ENCODE results near the gene ITM2C. TPM values are rescaled to one million over a fixed set of nuclear protein-coding genes. Genes with fewer than 3 reads are reported as not detected.

The ITM2C gene
- total and polyA plus RNA-seq, 2 of the 8 experiments (the other 6 are each of a cell fraction or from before 2014, with no cell fraction given), result 362 to 742 TPM

DNA sequence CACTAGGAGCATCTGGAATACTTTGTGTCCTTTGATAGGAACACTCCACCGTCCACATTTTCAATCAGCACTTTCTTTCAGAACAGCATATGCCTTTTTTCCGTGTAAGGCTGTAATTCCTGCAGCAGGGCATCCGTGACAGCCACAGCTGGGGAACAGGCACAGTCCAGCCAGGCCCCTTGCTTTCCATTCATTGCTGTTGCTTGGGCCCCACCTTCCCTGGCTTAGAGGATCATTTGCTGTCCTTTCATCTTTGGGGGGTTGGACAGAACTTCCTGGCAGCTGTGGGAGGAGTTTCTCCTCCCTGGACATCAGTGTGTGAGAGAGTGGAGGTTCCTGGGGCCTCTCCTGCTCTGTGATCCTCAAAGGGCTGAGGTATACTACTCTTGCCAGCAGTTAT lies 49.7 kb upstream of the ITM2C start:
- no peak overlapping the region for H4K8ac ChIP-seq (ENCODE audit: extremely low read depth, insufficient read depth, low read length)
- H4K20me1 ChIP-seq (replicated peaks in 1 of 2; ENCODE audit: control insufficient read depth in 1 of 2, insufficient read depth in 2 of 2, low read length in 2 of 2), result peaks cover 0 to 2% of the 10 kb centered on the region in 2 experiments
- H3K27me3 ChIP-seq (replicated peaks in 1 of 4; ENCODE audit: control insufficient read depth in 3 of 4, extremely low read depth in 1 of 4, insufficient read depth in 3 of 4, low read length in 3 of 4), result no peaks in the 10 kb centered on the region
- H4K91ac ChIP-seq (replicated peaks; ENCODE audit: insufficient read length, low read length), result no peak overlapping the region
- POLR2A ChIA-PET (ENCODE audit: partially characterized antibody), result no interaction called here
- DNase-seq (ENCODE audit: low read depth in 1 of 2, low spot score in 2 of 2) (no peak), FAIRE-seq (no peak)
- H2BK20ac ChIP-seq (ENCODE audit: low read length), result no peak overlapping the region
- H3K4me3 ChIP-seq (ENCODE audit: extremely low read depth in 1 of 4, insufficient read depth in 2 of 4, low read depth in 3 of 4, low read length in 4 of 4), result no peak overlapping the region
- peaks cover 2 to 32% (median 17%) of the 10 kb centered on the region in 4 experiments; a peak in 7 of 8 replicates for H3K36me3 ChIP-seq (ENCODE audit: control insufficient read depth in 2 of 4, insufficient read depth in 4 of 4, low read length in 3 of 4)
- CTCF ChIA-PET (ENCODE audit: partially characterized antibody), result interaction anchor here (0.6 to 3.5 kb wide), 9 partner anchors 9 to 299 kb away, joined by 3 to 23 read pairs (median 4); no protein-coding TSS in a partner anchor
- H2BK12ac ChIP-seq (ENCODE audit: low read depth, low read length), result no peak overlapping the region
- H3K4me1 ChIP-seq (replicated peaks in 1 of 4; ENCODE audit: control insufficient read depth in 3 of 4, insufficient read depth in 4 of 4, low read length in 3 of 4), result no peaks in the 10 kb centered on the region
- TF ChIP-seq, protein P1, sequence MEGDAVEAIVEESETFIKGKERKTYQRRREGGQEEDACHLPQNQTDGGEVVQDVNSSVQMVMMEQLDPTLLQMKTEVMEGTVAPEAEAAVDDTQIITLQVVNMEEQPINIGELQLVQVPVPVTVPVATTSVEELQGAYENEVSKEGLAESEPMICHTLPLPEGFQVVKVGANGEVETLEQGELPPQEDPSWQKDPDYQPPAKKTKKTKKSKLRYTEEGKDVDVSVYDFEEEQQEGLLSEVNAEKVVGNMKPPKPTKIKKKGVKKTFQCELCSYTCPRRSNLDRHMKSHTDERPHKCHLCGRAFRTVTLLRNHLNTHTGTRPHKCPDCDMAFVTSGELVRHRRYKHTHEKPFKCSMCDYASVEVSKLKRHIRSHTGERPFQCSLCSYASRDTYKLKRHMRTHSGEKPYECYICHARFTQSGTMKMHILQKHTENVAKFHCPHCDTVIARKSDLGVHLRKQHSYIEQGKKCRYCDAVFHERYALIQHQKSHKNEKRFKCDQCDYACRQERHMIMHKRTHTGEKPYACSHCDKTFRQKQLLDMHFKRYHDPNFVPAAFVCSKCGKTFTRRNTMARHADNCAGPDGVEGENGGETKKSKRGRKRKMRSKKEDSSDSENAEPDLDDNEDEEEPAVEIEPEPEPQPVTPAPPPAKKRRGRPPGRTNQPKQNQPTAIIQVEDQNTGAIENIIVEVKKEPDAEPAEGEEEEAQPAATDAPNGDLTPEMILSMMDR (IDR thresholded peaks at IDR 0.05; ENCODE audit: control extremely low read depth in 1 of 3, insufficient read depth in 1 of 3, low read depth in 1 of 3, low read length in 3 of 3), result no peak
- no peak for TF ChIP-seq HDAC6 (IDR thresholded peaks at IDR 0.05; ENCODE audit: low read depth, low read length)
- no peak for TF ChIP-seq POU5F1 (IDR thresholded peaks at IDR 0.05; ENCODE audit: low read depth, low read length)
- no peak for TF ChIP-seq TBP (IDR thresholded peaks at IDR 0.05; ENCODE audit: low read depth, low read length)
- TF ChIP-seq ASH2L (IDR thresholded peaks at IDR 0.05; ENCODE audit: low read length), result no peak
- no peak for TF ChIP-seq SP1 (IDR thresholded peaks at IDR 0.05; ENCODE audit: low read depth, low read length)
- H2AK5ac ChIP-seq (ENCODE audit: low read depth, low read length), result no peak overlapping the region
- WGBS, 2 experiments (ENCODE audit: extremely low coverage in 1 of 2, insufficient coverage in 1 of 2, insufficient read length in 1 of 2, insufficient replicate concordance in 2 of 2, low coverage in 1 of 2, low lambda C conversion rate in 2 of 2, missing lambda C conversion rate in 1 of 2), result 82% methylated on average over 3 of the region's 3 CpGs; no CpG with 5 or more reads in 1 of the 2 experiments
- H3K9ac ChIP-seq (replicated peaks in 1 of 4; ENCODE audit: extremely low read depth in 1 of 4, low read depth in 3 of 4, low read length in 3 of 4), result no peak overlapping the region
- no peak overlapping the region for H3K4me2 ChIP-seq (ENCODE audit: insufficient read depth in 1 of 2, low read depth in 2 of 2, low read length in 2 of 2)
- no peak overlapping the region for H3K23ac ChIP-seq (ENCODE audit: insufficient read length)
- no peak overlapping the region for H2BK15ac ChIP-seq (ENCODE audit: low read length)
- H2AFZ ChIP-seq (ENCODE audit: low read length), result no peak overlapping the region
- no peak overlapping the region for H4K5ac ChIP-seq (ENCODE audit: insufficient read length, low read depth, low read length)
- no peak overlapping the region for H3K18ac ChIP-seq (ENCODE audit: extremely low read depth, low read length)
- no peaks in the 10 kb centered on the region for H3K79me2 ChIP-seq (ENCODE audit: control insufficient read depth in 1 of 2, insufficient read depth in 2 of 2, low read length in 2 of 2)
- no peaks in the 10 kb centered on the region for H3K23me2 ChIP-seq (ENCODE audit: low read depth, low read length)
- no peak overlapping the region for H3K27ac ChIP-seq (ENCODE audit: low read depth, low read length)
- H2BK120ac ChIP-seq (replicated peaks; ENCODE audit: low read depth, low read length), result no peak overlapping the region
- H3K79me1 ChIP-seq (ENCODE audit: low read depth, low read length), result no peaks in the 10 kb centered on the region; the same call in 1 of the 2 replicates
- H3K56ac ChIP-seq (replicated peaks; ENCODE audit: insufficient read length, low read depth, low read length), result no peak overlapping the region
- no peak overlapping the region for H3K14ac ChIP-seq (ENCODE audit: insufficient read length)
- no peak overlapping the region for H3K4ac ChIP-seq (replicated peaks; ENCODE audit: insufficient read length, low read depth, low read length)
- no peaks in the 10 kb centered on the region for H3K9me3 ChIP-seq (ENCODE audit: insufficient read depth in 2 of 2, low read depth in 1 of 2, low read length in 1 of 2)
- no peak overlapping the region for H2BK5ac ChIP-seq (ENCODE audit: low read depth, low read length)
